HG02763 (cell line): ENCODE measurements around the gene CDPF1.
"Not testable (repeated sequence)": the region's sequence is repeated elsewhere in the genome, so short reads cannot be mapped to it uniquely, and the experiment has no call there.

ENCODE experiments used
- ATAC-seq: cut with Tn5 transposase; IDR thresholded peaks from one replicate; pipeline ENCODE4 v1.9.1; 2021; ENCODE audit warnings: mild to moderate bottlenecking, moderate library complexity; ENCODE audit not compliant: unreplicated experiment

Gene CDPF1

GRCh38 chr22:46226577-46226976, 23.5 kb downstream of the CDPF1 start:
- no peak for ATAC-seq

DNA sequence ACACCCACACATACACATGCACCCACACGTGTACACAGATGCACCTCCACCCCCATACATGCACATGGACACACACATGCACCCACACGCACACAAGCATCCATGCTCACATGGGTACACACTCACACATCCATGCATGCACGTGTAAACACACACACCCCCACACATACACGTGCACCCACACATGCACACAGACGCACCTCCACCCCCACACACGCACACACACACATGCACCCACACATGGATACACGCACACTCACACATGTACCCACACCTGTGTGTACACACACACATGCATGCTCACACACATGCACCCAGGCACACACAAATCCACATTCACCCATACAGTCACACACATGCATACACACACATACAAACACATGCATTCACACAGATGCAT, 24.5 kb downstream of the CDPF1 start:
- ATAC-seq = no peak

DNA sequence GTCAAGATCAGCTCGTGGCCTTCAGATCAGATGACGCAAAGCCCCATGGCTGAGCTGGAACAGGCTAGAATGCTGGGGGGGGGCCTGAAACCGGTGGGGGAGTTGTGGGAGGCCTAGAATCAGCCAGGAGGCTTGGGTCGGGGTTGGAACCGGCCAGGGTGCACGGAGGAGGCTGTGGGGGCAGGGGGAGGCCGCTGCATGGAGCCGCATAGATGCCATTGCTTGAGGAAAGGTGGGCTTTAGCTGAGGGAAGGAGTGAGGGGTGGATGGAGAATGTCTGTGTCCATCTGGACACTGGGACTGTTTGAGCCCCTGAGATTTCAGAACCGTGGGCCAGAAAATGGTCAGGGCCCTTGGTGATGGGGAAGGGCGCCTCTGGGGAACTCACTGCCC, 25.2 kb downstream of the CDPF1 start:
- no peak for ATAC-seq

DNA sequence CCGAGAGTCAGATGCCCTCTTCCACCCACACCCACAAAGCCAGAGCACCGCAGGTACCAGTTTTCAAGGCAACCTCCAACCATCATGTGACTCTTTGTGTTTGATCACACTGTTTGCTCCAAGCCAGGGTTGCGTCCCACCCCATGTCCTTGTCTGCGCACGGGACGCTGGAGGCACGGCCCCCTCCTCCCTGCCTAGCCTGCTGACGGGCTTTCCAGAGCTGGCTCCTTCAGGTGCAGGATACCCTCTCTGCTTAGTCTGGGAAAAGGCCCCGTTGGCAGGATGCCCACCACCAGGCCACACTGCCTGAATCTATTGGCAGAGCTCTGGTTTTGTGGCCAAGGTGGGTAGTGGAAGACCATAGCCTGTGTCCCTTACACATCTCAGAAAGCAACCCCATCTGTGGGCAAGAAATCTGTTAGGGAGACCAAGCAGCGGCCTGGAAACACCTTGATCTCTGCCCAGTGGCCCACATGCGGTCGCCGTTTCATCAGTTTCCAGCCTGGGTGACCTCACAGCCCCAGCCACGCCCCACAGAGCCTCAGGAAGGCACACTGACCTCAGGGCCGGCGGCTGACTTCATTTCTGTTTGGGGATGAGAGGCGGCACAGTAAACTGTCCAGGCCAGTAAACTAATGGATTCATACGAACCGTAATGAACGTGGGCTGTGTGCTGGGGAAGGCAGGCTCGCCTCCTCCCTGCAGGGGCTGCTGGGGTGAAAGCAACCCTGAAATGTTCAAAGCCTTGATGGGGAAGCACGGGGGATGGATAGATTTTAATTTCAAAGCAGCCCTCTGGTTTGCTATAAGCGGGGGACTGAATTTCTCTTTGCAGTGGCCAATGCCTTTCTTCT, 25.8 kb downstream of the CDPF1 start:
- no peak for ATAC-seq

DNA sequence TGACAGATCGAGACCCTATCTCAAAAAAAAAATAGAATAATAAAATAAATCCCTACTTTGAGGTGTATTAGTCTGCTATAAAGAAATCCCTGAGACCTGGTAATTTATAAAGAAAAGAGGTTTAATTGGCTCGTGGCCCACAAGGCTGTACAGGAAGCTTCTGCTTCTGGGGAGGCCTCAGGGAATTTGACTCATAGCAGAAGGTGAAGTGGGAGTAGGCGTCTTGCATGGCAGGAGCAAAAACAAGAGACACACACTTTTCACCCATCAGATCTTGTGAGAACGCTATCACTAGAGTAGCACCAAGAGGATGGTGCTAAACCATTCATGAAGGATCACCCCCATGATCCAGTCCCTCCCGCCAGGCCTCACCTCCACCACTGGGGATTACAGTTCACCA, 29.2 kb downstream of the CDPF1 start:
- ATAC-seq = no peak

DNA sequence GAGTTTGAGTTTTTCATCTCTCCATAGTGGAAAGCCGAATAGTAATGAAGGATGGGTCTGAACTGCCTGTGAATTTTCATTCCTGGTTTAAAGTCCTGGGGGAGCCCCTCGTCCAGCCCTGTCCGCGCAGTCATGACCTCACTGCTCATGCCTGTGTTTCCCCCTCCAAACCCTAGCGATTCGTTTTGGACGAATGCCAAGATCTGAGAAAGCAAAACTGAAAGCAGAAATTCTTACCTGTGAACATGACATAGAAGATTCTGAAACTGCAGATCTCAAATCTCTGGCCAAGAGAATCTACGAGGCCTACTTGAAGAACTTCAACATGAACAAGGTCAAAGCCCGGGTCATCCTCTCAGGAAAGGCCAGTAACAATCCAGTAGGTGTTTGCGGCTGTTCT, 30.5 kb downstream of the CDPF1 start:
- no peak for ATAC-seq

DNA sequence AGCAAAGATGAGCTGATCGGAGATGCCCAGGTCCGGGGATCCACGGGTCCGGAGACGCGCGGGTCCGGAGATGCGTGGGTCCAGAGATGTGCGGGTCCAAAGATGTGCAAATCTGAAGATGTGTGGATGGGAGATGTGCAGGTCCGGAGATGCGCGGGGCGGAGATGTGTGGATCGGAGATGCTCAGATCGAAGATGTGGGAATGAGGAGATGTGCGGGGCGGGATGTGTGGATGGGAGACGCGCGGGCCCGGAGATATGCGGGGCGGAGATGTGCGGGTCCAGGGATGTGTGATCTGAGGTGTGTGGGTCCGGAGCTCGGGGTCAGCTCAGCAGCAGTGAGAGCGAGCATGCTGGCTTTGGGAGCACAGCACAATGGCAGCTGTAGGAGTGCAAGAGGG, 35.5 kb downstream of the CDPF1 start:
- ATAC-seq = no peak

DNA sequence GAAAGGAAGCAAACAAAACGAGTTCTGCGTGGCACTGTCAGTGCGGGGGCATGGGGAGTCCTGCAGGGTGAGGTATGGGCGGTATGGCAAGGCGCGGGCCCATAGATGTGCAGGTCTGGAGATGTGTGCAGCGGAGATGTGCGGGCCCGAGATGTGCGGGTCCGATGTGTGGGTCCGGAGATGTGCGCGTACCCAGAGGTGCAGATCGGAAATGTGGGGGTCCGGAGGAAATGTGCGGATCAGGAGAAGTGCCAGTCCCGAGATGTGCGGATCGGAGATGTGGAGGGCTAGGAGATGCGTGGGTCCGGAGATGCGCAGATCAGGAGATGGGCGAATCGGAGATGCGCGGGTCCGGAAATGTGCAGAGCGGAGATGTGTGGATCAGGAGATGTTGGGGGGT, 35.9 kb downstream of the CDPF1 start:
- ATAC-seq = no peak

DNA sequence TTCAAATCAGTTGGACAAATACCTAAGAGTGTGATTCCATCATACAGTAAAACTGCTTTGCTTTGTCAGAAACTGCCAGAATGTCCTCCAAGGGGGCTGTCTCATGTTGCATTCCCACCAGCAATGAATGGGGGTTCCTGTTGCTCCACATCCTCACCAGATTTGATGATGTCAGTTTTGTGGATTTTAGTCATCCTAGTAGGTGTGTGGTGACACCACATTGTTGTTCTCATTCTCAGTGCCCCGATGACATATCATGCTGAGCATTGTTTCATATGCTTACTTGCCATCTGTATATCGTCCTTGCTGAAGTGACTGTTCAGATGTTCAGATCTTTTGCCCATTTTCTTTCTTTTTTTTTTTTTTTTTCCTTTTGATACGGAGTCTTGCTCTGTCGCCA, 37.0 kb downstream of the CDPF1 start:
- ATAC-seq = no peak

- no peak for ATAC-seq
Measured at GRCh38 chr22:46212195-46212594, 37.9 kb downstream of the CDPF1 start.

- no peak for ATAC-seq
Measured at GRCh38 chr22:46209262-46209661, 40.8 kb downstream of the CDPF1 start.

DNA sequence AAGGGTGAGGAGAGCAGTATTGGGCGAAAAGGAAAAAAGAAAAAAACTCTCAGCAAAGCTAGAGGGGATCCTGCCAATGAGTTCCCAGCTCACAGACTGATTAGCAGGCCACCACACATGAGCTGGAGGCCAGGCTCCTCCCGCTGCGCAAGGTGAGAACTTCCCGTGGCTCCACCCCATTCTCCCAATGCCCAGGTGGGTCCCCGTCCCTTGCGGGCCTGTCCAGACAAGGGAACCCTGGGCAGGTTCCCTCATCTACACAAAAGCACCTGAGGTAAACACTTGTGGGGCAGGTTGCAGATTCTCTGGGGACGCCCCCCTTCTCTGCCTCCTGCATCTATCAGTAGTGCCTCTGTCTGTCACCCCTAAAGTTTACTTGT, 46.5 kb downstream of the CDPF1 start:
- no peak for ATAC-seq

- no peak for ATAC-seq
Measured at GRCh38 chr22:46202897-46203600, 47.0 kb downstream of the CDPF1 start.

GRCh38 chr22:46201059-46201757, 48.9 kb downstream of the CDPF1 start:
- no peak for ATAC-seq

DNA sequence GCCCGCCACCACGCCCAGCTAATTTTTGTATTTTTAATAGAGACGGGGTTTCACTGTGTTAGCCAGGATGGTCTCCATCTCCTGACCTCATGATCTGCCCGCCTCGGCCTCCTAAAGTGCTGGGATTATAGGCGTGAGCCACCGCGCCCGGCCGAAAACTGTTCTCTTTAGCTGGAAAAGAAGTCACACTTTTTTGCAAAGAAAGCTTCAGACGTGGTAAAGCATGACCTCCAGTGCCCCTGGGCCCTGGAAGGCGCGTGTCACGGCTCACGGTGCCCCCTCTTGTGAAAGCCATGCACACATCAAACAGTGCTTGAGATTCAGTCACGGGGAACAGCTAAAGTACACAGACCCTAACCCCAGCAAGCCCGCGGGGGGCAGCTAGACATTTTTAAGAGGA, 51.3 kb downstream of the CDPF1 start:
- not testable (repeated sequence) for ATAC-seq

DNA sequence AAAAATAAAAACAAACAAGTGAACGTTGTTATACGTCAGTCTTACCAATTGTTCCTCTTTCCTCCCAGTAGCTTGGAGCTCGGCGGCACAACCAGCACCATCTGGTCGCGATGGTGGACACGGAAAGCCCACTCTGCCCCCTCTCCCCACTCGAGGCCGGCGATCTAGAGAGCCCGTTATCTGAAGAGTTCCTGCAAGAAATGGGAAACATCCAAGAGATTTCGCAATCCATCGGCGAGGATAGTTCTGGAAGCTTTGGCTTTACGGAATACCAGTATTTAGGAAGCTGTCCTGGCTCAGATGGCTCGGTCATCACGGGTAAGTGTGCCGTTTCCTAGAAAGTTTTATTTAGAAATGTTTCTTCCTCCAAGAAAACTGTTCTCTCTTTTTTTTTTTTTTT, 51.8 kb downstream of the CDPF1 start:
- ATAC-seq = no peak

DNA sequence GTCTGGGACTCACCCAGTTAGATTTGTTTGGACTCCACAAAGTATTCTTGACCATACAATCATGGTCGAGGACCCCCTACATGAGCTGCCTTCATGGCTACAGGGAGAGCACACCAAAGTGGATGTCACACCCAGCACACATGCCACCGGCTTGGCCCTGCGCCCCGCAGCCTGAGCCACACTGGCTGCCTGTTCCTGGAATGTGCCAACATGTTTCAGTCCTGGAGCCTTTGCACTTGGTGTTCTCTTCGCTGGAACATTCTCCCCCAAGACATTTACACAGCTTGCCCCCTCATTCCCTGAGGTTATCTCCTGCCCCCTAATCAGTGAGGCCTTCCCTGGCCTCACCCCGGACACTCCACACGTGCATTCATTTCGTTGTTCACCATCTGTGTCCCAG, 53.8 kb downstream of the CDPF1 start:
- no peak for ATAC-seq

- ATAC-seq = no peak
Measured at GRCh38 chr22:46195487-46196165, 54.5 kb downstream of the CDPF1 start.
